ENCODE data around the gene TBL1Y.
"Not testable (repeated sequence)": the region's sequence is repeated elsewhere in the genome, so short reads cannot be mapped to it uniquely, and the experiment has no call there.

The TBL1Y gene

DNA sequence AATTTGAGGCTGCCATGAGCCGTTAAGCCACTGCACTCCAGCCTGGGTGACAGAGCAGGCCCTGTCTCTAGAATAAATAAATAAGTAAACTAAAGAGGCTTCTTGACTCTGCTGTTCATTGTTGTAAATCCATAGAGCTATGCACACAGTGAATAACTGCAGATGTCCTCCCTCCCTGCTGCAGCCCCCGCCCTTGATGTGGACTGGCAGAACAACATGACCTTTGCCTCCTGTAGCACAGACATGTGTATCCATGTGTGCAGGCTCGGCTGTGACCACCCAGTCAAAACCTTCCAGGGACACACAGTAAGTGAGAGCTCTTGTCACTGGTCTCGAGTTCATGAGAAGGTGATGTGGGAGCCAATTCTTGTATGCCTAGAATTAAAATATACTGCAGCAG is 170.1 kb downstream of the TBL1Y start:
- not testable (repeated sequence) for ATAC-seq, DNase-seq

DNA sequence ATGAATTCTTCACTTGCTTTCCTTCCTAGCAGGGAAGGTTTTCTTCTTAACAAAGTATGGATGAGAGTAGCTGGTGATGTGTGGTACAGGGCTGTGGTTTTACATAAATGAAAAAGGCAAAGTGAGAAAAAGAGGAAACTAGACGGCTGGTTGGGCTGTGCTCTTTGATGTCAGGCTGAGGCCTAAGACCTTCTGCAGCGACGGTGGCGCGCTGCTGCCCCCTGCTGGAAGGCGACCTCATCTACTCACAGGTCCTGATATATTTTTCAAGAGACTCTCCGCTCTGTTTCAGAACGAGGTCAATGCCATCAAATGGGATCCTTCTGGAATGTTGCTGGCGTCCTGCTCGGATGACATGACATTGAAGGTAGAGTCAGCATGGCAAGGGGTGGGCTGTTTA is 175.1 kb downstream of the TBL1Y start:
- DNase-seq (peak; percentile 71), ATAC-seq (peak; percentile 55)

DNA sequence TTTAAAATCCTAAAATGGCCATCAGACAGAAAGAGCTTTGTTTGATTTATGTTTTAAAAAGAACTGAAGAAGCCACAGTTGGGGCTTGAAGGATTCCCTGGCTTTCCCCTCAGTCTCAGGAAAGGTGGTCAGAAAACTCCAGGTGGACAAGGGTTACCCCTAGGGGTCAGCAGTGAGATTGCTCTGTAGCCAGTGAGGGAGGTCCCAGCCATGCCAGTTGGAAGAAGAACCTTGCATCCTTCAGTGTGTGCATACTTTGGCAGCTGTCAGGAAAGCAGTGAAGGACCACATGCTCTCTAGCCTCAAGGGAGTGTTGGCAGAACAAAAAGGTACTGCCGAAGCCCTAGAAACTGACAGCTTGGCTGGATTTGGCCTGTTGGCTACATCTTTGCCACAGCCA is 182.3 kb downstream of the TBL1Y start:
- ATAC-seq = no peak
- no peak for DNase-seq

DNA sequence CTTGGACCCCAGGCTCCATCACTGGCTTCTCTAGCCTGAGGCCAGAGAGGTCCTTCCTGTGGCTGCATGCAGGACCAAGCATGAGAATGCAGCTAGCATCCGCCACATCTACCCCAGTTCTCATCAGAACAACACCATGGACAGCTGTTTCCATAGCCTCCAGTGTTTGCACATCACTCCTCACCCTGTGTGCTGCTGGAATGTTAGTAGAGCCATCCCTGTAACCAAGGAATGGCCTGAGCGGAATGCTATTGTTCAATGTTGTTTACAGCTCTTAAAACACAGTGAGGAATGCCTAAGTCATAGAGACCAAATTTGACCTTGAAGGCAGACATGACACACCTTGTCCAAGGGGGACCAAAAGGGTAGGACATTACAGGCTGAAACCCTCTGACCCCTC is 183.9 kb downstream of the TBL1Y start:
- ATAC-seq (no peak), DNase-seq (no peak)

DNA sequence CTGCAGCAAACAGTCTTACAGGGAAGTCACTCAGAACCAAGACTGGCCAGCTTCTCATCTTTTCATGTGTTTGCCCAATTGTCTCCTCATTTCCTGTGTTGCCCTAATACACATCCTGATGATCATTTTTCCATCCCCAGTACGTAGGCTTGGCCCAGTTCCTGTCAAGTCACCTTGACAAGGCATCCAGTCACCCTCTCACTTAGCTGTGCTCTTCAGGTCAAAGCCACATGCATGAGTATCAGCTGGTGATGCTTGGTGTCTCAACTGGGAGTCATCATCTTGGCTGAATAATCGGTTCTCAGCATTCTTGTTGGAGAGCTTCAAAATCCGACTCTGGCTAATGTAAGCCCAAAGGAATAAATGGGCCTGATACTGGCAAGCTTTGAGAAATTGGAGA is 186.5 kb downstream of the TBL1Y start:
- DNase-seq (no peak), ATAC-seq (no peak)

DNA sequence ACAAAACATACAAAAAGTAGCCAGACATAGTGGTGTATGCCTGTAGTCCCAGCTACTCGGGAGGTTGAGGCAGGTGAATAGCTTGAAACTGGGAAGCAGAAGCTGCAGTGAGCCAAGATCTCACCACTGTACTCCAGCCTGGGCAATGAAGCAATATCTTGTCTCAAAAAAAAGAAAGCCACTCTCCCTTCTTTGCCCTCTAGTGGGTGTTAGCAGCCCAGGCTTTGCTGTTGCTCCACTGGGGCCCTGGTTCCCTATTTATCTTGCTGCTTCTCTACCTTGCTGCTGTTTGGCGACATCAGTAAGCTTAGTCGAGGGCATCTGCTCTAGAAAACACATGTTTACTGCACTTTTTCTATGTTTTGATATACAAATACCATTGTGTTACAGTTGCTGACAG is 189.2 kb downstream of the TBL1Y start:
- DNase-seq (no peak), ATAC-seq (no peak)

DNA sequence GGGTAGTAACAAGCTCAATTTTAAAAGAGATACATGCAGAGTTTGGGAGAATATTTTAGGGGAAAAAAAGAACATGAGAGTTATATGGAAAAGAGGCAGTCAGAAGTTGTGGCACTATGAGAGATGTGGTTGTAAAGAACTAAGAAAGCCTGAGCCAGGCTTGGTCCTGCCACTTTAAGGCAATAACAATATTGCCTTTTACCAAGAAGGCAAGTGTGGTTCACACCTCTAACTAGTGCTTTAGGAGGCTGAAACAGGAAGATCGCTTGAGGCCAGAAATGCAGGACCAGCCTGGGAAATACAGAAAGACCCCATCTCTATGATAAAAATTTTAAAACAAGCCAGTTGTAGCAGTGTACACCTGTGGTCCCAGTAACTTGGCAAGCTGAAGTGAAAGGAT is 192.2 kb downstream of the TBL1Y start:
- ATAC-seq (no peak), DNase-seq (no peak)

DNA sequence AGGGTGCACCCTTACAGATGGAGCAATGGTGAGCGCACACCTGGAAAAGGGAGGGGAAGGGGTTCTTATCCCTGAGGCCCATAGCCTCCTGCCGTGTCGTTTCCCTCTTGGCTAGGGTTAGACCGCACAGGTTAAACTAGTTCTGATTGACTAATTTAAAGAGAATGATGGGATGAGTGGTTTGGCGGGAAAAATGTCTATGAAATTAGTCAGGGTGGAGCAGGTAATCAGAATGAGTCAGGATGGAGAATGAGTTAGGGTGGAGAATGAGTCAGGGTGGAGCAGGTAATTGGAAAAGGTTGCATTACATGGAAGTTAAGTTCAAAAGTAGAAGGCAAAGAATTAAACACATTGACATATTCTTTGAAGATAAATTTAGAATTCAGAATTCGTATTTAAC is 196.7 kb downstream of the TBL1Y start:
- DNase-seq (no peak), ATAC-seq (peak; percentile 23)

DNA sequence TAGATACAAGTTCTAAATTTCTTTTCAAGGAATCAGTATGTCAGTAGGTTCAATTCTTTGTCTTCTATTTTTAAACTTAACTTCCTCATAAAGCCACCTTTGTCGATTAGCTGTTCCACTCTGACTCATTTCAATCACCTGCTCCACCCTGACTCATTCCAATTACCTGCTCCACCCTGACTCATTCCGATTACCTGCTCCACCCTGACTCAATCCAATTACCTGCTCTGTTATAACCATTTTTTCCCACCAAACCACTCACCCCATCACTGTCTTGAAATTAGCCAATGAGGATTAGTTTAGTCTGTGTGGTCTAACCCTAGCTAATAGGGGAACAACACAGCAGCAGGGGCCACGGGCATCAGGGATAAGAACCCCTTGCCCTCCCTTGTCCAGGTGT is 199.6 kb downstream of the TBL1Y start:
- DNase-seq (no peak), ATAC-seq (no peak)

DNA sequence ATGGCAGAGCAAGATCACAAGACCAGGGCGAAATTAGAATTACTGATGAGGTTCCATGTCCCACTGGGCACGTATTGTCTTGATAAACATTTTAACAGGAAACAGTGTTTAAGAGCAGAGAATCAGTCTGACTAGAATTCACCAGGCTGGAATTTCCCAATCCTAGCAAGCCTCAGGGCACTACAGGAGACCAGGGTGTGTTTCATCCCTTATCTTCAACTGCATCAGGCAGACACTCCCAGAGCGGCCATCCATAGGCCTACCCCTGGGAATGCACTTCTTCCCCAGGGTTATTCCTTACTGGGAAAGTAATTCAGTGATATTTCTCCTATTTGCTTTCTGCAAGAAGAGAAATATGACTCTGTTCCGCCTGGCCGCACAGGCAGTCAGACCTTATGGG is 205.4 kb downstream of the TBL1Y start:
- no peak for DNase-seq
- no peak for ATAC-seq

DNA sequence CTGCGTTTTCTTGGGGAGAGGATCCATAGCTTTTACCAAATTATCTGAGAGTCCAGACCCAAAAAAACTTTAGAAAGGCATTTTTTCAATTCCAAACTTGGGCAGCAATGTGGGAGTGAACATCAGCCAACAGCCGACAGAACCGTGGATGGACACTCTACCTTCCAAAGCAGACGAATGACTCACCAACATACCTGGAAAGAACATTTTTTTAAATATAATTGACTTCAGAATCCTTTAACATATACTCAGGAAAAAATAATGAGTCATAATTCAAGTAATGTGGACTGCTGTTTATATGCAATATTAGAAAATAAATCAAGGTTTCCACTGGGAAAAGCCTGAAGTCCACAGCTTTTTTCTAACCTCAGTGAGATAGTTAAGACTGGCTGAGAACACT is 211.7 kb downstream of the TBL1Y start:
- ATAC-seq (no peak), DNase-seq (no peak)

DNA sequence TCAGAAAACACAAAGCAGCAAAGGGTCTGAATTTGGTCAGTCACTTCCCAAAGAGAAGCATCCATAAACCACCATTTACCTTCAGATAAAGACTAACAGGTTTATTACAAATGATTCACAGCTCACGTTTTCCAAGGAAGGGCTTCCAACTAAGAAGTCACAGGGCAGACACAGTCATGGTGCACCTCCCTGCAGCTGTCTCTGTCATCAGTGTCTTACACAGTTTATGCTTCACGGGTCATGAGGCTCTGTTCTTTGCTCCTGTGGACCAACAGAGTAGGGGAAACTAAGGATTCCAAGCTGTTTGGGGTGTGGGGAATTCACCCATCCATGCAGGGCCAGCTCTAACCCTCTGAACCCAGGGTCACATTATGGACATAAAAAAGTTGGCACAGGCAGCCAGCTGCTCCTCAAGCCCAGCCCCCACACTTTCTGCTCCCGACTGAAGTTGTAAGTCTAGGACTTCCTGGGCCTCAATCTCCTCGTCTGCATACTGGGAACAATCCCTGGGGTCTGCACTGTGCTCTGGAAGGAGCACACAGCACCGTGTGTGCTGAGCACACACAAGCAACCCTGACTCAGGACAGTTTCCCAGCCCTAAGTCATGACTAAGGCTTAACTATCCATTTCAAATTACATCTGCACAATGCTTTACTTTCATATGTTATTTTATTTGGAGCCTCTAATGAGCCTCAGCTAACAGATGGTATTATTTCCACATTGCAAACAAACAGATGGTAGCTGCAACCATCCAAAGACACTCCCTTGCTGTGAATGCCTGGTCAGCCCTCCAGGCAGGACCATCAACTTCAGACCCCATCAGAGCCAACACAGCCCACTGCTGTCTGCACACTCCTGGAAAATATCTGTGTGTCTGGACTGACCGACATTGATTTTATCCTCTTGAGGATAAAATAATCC is 214.9 kb downstream of the TBL1Y start:
- no peak for DNase-seq

DNA sequence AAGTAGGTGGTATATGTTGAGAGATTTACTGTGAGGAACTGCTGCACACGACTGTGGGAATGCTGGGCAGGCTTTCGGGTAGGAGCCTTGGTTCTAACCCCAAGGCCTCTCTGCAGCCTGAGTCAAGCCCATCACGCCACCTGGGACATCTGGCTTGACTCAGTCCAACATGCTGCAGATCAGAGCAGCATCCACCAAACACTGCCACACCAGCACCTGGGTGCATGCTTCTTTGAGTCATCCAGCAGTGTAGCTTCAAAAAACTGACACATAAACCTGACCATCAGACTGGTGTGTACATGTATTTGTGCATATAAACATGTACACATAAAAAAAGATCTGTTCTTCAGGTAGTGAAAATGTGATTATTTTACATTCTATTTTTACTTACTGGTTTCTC is 217.7 kb downstream of the TBL1Y start:
- no peak for ATAC-seq
- no peak for DNase-seq

More for the DNA sequence above, 214.9 kb downstream of the TBL1Y start:
- ATAC-seq = no peak
